GM10248 (cell line): Measurements from ENCODE around the gene GIPC3.

Experiments used
- CTCF ChIA-PET: fragments of 300-600 bp; sonication (Branson Sonifier 250); formaldehyde crosslinking; extraction: SDS; loops from one replicate; lab custom pipeline; 2021; ENCODE audit warnings: antibody characterized with exemption; lab: Yijun Ruan, JAX
- POLR2A ChIA-PET: fragments of 350-650 bp; sonication (Branson Sonifier 250); formaldehyde crosslinking; extraction: SDS; loops from one replicate; lab custom pipeline; 2020; ENCODE audit warnings: antibody characterized with exemption; lab: Yijun Ruan, JAX
- DNase-seq: peaks from one replicate; pipeline ENCODE4 v3.0.0; 2012; ENCODE audit errors: extremely low spot score
- TF ChIP-seq, protein P1 (sequence below): IDR thresholded peaks from 2 replicates; pipeline ENCODE4 v1.5.1; 2012; ENCODE audit warnings: mild to moderate bottlenecking, low read depth; ENCODE audit errors: extremely low read depth, missing control alignments, control extremely low read depth

GIPC3 gene

DNA sequence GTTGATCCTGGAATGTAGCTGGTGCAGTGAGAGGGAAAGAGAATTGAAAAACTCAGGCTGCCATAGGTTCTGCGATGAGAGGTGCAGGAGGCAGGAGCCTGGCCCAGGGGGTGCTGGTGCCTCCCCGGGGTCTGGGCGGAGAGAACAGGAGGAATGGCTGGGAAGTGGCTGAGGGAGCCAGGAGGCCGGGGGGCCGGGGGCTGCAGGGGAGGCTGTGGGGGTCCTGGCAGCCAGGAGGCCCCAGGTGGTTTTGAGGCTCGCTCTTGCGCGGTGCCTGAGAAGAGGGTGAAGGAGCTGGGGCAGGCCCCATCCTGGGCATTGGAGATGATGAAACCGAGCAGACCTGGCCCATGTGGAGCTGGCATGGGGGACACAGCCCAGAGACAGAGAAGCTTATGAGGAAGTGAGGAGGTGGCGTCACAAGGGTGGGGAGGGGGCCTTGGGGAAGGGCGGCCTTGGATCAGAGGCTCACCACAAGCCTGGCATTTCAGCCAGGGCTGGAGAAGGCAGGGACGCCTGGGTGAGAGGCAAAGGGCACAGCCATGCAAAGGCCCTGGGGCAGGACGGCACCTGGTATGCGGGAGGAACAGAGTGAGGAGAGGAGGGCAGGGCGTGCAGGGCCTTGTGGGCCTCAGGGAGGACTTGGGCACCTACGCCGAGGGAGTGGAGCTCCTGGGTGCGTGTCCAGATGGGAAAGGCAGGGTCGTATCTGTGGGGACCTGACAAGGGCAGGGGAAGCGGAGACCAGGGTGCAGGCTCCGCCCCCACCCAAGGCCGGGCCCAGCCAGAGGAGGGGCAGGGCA is 47.6 kb upstream of the GIPC3 start:
- ChIA-PET CTCF (interaction anchor here (1.8 kb wide), 1 partner anchor 9 kb away, joined by 4 read pairs; no protein-coding TSS in a partner anchor), POLR2A (no interaction called here)
- no peak for DNase-seq
- TF ChIP-seq, protein P1, sequence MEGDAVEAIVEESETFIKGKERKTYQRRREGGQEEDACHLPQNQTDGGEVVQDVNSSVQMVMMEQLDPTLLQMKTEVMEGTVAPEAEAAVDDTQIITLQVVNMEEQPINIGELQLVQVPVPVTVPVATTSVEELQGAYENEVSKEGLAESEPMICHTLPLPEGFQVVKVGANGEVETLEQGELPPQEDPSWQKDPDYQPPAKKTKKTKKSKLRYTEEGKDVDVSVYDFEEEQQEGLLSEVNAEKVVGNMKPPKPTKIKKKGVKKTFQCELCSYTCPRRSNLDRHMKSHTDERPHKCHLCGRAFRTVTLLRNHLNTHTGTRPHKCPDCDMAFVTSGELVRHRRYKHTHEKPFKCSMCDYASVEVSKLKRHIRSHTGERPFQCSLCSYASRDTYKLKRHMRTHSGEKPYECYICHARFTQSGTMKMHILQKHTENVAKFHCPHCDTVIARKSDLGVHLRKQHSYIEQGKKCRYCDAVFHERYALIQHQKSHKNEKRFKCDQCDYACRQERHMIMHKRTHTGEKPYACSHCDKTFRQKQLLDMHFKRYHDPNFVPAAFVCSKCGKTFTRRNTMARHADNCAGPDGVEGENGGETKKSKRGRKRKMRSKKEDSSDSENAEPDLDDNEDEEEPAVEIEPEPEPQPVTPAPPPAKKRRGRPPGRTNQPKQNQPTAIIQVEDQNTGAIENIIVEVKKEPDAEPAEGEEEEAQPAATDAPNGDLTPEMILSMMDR: no peak

GRCh38 chr19:3538258-3538929 is 46.9 kb upstream of the GIPC3 start:
- TF ChIP-seq, protein P1: no peak
- no peak for DNase-seq
- CTCF ChIA-PET: no interaction called here
- POLR2A ChIA-PET: no interaction called here

GRCh38 chr19:3538965-3539755 is 46.1 kb upstream of the GIPC3 start, which contains the start of gene TEKTIP1:
Gene TEKTIP1 (plus strand): TSS chr19:3539174. CDS start chr19:3539178, 4 bp downstream.
- no peak for DNase-seq
- ChIA-PET CTCF (no interaction called here), POLR2A (no interaction called here)

GRCh38 chr19:3539756-3540118 is 45.5 kb upstream of the GIPC3 start:
- no peak for DNase-seq
- TF ChIP-seq, protein P1: no peak
- ChIA-PET CTCF (no interaction called here), POLR2A (no interaction called here)

More at GRCh38 chr19:3538965-3539755, 46.1 kb upstream of the GIPC3 start, which contains the start of gene TEKTIP1:
- TF ChIP-seq, protein P1: no peak

GRCh38 chr19:3543150-3544057 is 41.9 kb upstream of the GIPC3 start:
- CTCF ChIA-PET: interaction anchor here (1.2 to 3.9 kb wide), 8 partner anchors 11 to 82 kb away, joined by 3 to 24 read pairs (median 9); no protein-coding TSS in a partner anchor
- TF ChIP-seq, protein P1: no peak
- DNase-seq: no peak
- POLR2A ChIA-PET: interaction anchor here (0.6 kb wide), 1 partner anchor 11 kb away, joined by 4 read pairs; no protein-coding TSS in a partner anchor
